Endodermal cell (in vitro differentiated cells): ENCODE results near the gene SLIT3. TPM values are rescaled to one million over a fixed set of nuclear protein-coding genes. Genes with fewer than 3 reads are reported as not detected.

Experiments used
- DNase-seq: peaks from one replicate; pipeline ENCODE4 v3.0.0-alpha.2; 2017
- H3K27ac ChIP-seq: 2 replicates; pipeline ENCODE4 v1.5.1; 2013; ENCODE audit warnings: mild to moderate bottlenecking, low read depth, low read length, moderate library complexity
- H3K27me3 ChIP-seq: 2 replicates; pipeline ENCODE4 v1.6.1; 2013; ENCODE audit warnings: mild to moderate bottlenecking, low read length, moderate library complexity; ENCODE audit not compliant: insufficient read depth, control insufficient read depth, poor library complexity, severe bottlenecking
- H3K36me3 ChIP-seq: 2 replicates; pipeline ENCODE4 v1.7.0; 2013; ENCODE audit warnings: mild to moderate bottlenecking, low read length, moderate library complexity; ENCODE audit not compliant: control insufficient read depth, insufficient read depth
- H3K4me1 ChIP-seq: one replicate; pipeline ENCODE4 v1.7.0; 2013; ENCODE audit warnings: low read length; ENCODE audit not compliant: control insufficient read depth, insufficient read depth
- H3K4me3 ChIP-seq: 2 replicates; pipeline ENCODE4 v1.5.1; 2013; ENCODE audit warnings: mild to moderate bottlenecking, low read length, moderate library complexity
- H3K9ac ChIP-seq: 2 replicates; pipeline ENCODE4 v1.6.1; 2013; ENCODE audit warnings: mild to moderate bottlenecking, low read length, moderate library complexity; ENCODE audit not compliant: poor library complexity, severe bottlenecking; ENCODE audit errors: extremely low read depth
- H3K9me3 ChIP-seq: 2 replicates; pipeline ENCODE4 v1.6.1; 2013; ENCODE audit warnings: mild to moderate bottlenecking, low read length, moderate library complexity; ENCODE audit not compliant: control insufficient read depth
- H3K27ac Mint-ChIP-seq: 2 replicates; pipeline ENCODE4 v1.8.0; 2020; ENCODE audit warnings: mixed read lengths
- H3K27me3 Mint-ChIP-seq: 2 replicates; pipeline ENCODE4 v1.8.0; 2021; ENCODE audit warnings: mild to moderate bottlenecking, mixed read lengths; ENCODE audit not compliant: insufficient read depth
- H3K36me3 Mint-ChIP-seq: 2 replicates; pipeline ENCODE4 v1.8.0; 2020; ENCODE audit warnings: low read depth, mixed read lengths
- H3K4me1 Mint-ChIP-seq: 2 replicates; pipeline ENCODE4 v1.8.0; 2020; ENCODE audit warnings: mixed read lengths
- H3K4me3 Mint-ChIP-seq: 2 replicates; pipeline ENCODE4 v1.8.0; 2020; ENCODE audit warnings: mild to moderate bottlenecking, moderate library complexity, mixed read lengths
- H3K9me3 Mint-ChIP-seq: 2 replicates; pipeline ENCODE4 v1.8.0; 2020; ENCODE audit warnings: mild to moderate bottlenecking, mixed read lengths
- WGBS, 2 experiments: methylation state at CpG; one replicate each; pipeline versions ENCODE4 v1.1.5 to v1.1.7; 2013; ENCODE audit warnings: missing lambda C conversion rate in 2 of 2, mixed read lengths in 1 of 2; ENCODE audit not compliant: insufficient coverage in 1 of 2, insufficient read length in 1 of 2; 5-methylcytosine and 5-hydroxymethylcytosine counted together
- total RNA-seq, 2 donors: library from RNA; stranded (reverse); fragmentation: NEBNext Ultra II Directional in 1 of 2; extraction: Animal tissue kit (Norgen Biotek cat#: 25700) in 1 of 2; gene quantifications; 2 replicates in 1 of 2; 3 replicates in 1 of 2; pipeline ENCODE4 v1.2.1, GENCODE V29; 2021
- TF ChIP-seq, protein P1 (sequence below): fragments of 200-600 bp; sonication (generic); conservative IDR thresholded peaks from 2 replicates; pipeline ENCODE4 v1.5.0; 2021; ENCODE audit warnings: antibody characterized with exemption, mild to moderate bottlenecking

The SLIT3 gene
- total RNA-seq, 2 donors from 2014 or later: 2.5 to 3.4 TPM

DNA sequence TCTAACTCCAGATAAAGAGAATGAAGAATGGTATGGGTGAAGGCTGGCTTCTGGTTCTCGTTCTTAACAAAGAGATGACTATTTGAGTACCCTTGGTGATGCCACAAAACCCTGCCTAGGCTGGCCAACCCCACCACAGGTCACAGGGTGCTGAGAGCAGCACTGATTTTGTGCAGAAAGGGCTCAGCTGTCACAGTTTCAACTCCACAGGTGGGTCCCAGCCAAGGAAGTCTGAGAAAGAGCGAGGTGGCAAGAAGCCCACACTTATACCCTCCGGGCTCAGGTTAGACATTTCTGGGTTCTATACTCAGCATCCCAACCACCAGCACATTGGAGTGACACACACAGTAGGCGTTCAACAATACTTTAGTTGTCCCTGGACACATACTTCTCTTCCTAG, 118.1 kb downstream of the SLIT3 start:
- no peak overlapping the region for H3K4me3 Mint-ChIP-seq
- no peak overlapping the region for H3K27ac ChIP-seq

DNA sequence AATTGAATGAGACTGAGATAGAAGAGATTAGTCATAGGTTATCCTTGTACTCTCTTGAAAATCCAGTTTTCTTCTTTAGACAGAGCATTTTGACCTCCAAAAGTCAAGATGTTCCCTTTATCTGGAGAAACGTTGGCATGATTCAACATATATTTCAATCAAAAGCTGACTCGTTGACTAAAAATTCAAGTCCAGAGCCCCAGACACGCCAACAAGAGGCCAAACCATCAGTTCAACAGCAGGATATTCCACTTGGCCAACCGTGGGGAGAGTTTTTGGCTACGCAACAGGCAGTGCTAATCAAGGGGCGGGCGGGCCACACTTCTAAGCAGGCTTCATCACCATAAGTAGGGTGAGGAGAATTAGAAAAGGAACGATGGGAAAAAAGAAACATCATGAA, 119.1 kb downstream of the SLIT3 start:
- H3K9me3 Mint-ChIP-seq: no peaks in the 10 kb centered on the region
- WGBS, 2 experiments: 80 to 93% methylated on average over 1 to 7 of the region's 8 CpGs
- TF ChIP-seq, protein P1, sequence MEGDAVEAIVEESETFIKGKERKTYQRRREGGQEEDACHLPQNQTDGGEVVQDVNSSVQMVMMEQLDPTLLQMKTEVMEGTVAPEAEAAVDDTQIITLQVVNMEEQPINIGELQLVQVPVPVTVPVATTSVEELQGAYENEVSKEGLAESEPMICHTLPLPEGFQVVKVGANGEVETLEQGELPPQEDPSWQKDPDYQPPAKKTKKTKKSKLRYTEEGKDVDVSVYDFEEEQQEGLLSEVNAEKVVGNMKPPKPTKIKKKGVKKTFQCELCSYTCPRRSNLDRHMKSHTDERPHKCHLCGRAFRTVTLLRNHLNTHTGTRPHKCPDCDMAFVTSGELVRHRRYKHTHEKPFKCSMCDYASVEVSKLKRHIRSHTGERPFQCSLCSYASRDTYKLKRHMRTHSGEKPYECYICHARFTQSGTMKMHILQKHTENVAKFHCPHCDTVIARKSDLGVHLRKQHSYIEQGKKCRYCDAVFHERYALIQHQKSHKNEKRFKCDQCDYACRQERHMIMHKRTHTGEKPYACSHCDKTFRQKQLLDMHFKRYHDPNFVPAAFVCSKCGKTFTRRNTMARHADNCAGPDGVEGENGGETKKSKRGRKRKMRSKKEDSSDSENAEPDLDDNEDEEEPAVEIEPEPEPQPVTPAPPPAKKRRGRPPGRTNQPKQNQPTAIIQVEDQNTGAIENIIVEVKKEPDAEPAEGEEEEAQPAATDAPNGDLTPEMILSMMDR: no peak
- H3K27me3 Mint-ChIP-seq: no peaks in the 10 kb centered on the region
- no peak overlapping the region for H3K27ac Mint-ChIP-seq
- no peak overlapping the region for H3K9ac ChIP-seq
- no peak overlapping the region for H3K27ac ChIP-seq
- H3K36me3 Mint-ChIP-seq: no peaks in the 10 kb centered on the region
- H3K27me3 ChIP-seq: no peaks in the 10 kb centered on the region
- H3K36me3 ChIP-seq: no peaks in the 10 kb centered on the region
- peaks cover 23% of the 10 kb centered on the region for H3K4me1 Mint-ChIP-seq
- H3K4me3 ChIP-seq: no peak overlapping the region
- peaks cover 14% of the 10 kb centered on the region for H3K4me1 ChIP-seq
- no peak overlapping the region for H3K4me3 Mint-ChIP-seq
- no peaks in the 10 kb centered on the region for H3K9me3 ChIP-seq
- DNase-seq: no peak

More for the DNA sequence above, 118.1 kb downstream of the SLIT3 start:
- no peaks in the 10 kb centered on the region for H3K27me3 ChIP-seq
- H3K36me3 ChIP-seq: no peaks in the 10 kb centered on the region
- no peak overlapping the region for H3K4me3 ChIP-seq
- Mint-ChIP-seq H3K9me3 (no peaks in the 10 kb centered on the region), H3K27ac (no peak overlapping the region), H3K36me3 (no peaks in the 10 kb centered on the region), H3K4me1 (peaks cover 13% of the 10 kb centered on the region), H3K27me3 (no peaks in the 10 kb centered on the region)
- 90 to 93% methylated on average over 2 to 4 of the region's 4 CpGs for WGBS, 2 experiments
- no peaks in the 10 kb centered on the region for H3K9me3 ChIP-seq
- H3K4me1 ChIP-seq: peaks cover 4% of the 10 kb centered on the region
- no peak for DNase-seq
- TF ChIP-seq, protein P1: no peak
- H3K9ac ChIP-seq: no peak overlapping the region

DNA sequence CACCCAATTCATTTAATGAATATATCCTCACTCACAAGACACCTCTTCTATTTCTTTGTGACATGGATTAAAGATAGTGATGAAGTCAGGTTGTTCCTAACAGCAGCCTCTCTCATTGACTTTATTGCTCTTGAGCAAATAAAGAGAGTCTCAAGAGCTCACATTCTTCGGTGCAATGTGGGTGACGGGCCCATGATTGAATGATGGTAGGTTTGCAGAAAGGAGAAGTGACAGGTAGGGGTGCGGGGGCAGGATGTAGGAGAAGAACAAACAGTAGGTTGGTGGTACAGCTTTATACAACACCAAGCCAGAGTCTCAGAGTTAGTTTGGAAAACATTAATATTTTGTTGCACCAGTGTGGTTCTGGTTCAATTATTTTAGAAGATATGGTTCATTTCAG, 122.2 kb downstream of the SLIT3 start:
- H3K4me1 Mint-ChIP-seq: peaks cover 19% of the 10 kb centered on the region
- no peak overlapping the region for H3K27ac Mint-ChIP-seq
- Histone ChIP-seq H3K4me1 (peaks cover 19% of the 10 kb centered on the region), H3K27ac (no peak overlapping the region), H3K36me3 (no peaks in the 10 kb centered on the region), H3K9ac (no peak overlapping the region), H3K9me3 (no peaks in the 10 kb centered on the region), H3K4me3 (no peak overlapping the region), H3K27me3 (no peaks in the 10 kb centered on the region)
- H3K4me3 Mint-ChIP-seq: no peak overlapping the region
- H3K9me3 Mint-ChIP-seq: no peaks in the 10 kb centered on the region
- TF ChIP-seq, protein P1: no peak
- no peaks in the 10 kb centered on the region for H3K27me3 Mint-ChIP-seq
- 92% methylated on average over 3 of the region's 3 CpGs; no CpG with 5 or more reads in 1 of the 2 experiments for WGBS, 2 experiments
- no peaks in the 10 kb centered on the region for H3K36me3 Mint-ChIP-seq
- no peak for DNase-seq
